ENCODE results near the gene SCEL.
"Not testable (repeated sequence)": the region's sequence is repeated elsewhere in the genome, so short reads cannot be mapped to it uniquely, and the experiment has no call there.

Gene SCEL

DNA sequence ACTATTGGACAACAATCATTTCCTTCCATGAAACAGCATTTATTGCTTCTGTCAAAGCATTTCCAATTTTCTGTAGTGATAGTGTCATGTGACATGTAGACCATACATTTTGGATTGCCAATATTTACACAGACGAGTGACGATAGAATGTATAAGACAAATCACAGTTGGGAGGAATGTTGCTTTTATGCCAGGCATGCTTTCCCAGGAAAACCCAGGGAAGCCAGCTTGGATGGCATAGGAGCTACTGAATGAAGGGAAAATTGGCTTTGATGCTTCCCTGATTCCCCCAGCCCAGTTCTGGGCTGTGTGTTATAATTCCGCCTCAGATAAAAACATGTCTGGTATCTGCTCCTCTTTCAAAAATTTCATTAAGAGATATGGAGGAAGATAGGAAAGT, 22.5 kb downstream of the SCEL start:
- DNase-seq (ENCODE audit: low spot score), result no peak

DNA sequence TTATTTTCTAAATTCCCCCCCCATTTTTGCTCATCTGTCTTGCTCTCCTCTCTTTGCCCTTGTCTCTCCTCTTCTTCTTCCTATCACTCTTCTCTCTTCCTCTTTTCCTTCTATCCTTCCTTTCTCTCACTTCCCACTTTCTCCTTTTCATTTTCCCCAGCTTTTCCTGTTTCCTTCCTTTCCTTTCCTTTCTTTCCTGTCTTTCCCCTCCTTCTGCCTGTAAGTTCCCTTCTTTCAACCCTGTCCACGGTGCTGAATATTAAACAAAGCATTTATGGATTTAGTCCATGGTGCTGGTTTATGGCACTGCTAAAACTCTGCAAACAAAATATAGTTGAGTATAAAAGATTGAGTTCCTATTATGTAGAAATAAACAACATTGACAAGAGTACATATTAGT, 27.6 kb downstream of the SCEL start:
- DNase-seq (ENCODE audit: low spot score), result peak; percentile 6

DNA sequence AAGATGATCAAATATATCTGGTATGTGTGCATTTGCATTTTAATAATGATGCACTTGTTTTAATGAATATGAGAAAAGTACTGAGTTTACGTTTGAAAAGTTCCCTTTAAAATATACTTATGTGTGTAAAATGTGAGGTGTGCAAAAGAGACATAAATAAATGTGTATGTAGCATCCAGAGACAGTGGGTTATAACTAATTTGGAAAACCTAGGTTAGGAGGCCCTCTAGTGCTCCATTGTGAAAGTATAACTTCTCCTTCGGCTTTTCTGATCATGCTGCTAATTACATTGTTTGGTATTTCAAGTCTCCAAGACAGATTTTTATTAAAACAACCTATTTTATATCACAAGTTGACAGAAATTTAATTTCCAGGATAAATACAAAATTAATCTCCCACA, 30.1 kb downstream of the SCEL start:
- peak; percentile 32 for DNase-seq (ENCODE audit: low spot score)

DNA sequence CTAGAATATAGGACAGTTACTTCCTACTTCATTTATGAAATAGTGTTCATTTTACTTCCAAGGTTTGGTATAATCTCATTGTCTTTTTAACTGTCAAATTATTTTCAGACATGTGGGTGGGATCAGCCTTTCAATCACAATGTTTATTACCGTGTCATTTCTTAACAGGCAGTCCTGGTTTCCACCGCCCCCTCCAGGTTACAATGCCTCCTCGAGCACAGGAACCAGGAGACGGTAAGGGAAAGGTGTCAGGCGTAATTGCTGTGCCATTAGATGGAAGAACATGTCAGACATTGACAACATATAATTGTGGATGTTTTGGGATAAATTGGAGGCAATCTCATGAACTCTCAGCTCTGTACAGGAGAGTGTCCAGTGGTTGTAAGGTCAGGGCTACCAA, 36.5 kb downstream of the SCEL start:
- no peak for DNase-seq (ENCODE audit: low spot score)

DNA sequence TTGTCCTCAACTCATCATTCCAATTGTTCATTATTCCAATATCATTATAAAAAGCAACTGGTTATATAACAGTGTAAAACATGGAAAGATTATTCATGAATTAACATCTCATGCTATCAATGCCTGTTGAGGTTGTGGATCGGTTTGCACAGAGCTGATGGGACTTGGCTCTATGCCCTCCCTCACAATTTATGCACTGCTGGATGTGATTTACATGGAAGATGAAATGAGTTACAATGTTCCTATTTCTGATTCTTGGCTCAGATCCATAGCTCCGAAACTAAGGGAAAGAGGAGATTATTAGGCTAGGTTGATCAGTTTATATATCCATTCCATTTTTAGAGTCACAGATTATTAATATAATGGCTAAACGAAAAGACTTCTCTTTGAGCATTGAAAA, 38.6 kb downstream of the SCEL start:
- DNase-seq (ENCODE audit: low spot score), result no peak

DNA sequence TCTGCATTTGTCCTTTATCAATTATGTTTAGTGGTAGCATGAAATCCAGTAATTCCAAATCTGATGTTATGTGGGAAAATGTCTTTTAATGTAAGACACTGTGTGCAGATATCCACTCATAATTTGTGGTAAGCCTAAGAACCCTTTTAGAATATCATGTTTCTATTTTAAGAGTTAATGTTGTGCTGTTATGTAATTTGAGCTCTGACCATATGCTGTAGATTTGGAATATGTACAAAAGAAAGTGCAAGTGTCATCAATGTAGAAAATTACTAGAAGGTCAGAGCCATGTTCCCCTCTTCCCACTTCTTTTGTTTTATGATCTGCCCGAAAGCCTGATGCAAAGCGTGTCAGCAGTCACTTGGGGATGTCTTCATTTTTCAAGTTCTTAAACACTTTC, 44.5 kb downstream of the SCEL start:
- no peak for DNase-seq (ENCODE audit: low spot score)

DNA sequence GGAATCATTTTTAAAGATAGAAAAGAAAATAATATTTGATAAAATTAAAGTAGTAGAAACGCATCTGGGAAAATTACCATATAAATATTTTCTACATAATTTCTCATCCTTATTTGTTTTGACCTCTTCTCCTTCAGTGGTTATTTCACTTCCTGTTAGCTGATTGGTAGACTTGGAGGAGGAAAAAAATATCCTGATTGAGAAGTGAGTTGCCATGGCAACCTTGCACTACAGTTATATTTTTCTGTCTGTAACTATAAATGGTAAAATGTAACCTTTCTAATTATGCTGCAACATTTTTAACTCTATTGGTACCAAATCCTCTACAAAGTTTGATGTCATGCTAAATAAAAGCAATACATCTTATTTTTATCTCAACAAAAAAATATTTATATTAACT, 45.2 kb downstream of the SCEL start:
- DNase-seq (ENCODE audit: low spot score), result no peak

DNA sequence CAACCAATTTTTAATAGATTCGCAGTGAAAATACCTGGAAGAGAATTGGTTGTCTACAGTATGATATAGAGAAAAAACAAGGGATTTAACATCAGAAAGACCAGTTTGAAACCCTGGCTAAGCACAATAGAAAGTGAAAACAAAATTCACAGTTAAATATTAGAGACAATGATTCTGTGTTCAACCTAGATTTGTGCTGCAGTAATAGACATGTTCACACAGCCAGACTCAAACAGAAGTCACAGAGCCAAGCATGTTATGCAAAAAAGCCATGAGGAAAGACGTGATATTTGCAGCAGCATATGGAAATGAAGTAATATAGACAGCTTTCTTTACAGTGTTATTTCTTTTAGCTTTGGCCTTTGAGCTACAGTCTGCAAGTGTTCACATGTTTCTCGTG, 48.1 kb downstream of the SCEL start:
- no peak for DNase-seq (ENCODE audit: low spot score)

DNA sequence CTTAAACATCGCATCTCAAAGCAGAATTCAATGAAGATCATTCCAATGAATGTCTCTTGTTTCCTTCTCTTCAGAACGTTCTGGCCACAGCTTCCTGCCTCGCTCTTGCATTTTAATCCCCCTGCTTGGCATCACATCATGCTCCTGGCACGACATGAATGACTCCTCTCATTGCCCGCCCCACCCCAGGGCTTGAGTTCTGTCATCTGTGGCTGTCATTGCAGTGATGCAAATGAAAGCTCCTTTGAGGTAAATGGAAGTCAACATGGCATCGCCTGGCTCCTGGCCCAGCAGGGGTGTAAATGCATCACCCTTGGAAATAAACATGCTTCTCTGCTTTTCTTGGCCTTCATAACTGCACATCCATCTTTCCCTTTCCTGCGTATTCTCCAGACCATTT, 48.6 kb downstream of the SCEL start:
- no peak for DNase-seq (ENCODE audit: low spot score)

DNA sequence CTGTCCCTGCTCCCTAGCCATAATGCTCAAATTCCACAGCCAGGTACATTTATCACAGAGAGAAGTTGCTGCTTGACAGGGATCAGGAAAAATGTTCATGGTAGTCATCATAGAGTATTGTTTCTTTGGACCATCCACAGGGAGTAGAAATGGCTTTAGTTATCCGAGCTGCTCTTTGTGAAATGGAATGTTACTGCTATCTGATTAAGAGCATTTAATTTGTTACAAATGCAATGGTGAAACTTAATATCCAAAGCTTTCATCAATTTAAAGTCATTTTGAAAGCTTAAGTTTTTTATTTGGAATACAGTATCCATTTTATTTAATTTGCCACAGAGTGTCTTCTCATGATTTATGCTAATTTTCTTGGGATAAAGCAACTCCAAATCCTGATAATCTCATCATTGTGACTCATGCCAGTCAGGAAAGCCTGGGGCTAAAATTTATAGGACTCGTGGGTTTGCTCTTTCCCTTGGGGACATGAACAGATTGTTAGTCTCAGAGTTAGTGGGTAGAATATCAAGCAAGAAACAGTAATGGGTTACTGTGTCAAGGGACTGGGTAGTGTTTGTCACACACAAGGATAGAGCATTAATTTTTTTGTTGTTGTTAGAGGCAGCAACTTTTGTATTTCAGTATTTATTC, 59.8 kb downstream of the SCEL start:
- no peak for DNase-seq (ENCODE audit: low spot score)

DNA sequence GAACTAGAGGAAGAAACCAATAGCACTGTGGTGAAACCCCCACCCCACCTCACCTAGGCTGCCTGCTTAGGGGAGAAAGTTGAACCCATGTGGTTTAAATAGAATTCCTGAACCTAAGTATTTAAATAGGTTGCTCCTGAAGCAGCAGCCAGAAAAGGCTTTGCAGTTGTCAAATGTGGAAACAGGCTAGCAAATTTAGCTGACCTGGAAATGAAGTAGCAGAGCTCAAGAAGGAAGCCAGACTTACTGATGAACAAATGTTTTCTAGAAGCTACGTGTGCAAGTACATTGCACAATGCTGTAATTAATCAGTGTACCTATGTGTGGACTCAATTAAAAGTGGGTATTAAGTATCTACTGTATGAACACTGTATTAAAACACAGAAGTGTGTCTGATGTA, 61.3 kb downstream of the SCEL start:
- DNase-seq (ENCODE audit: low spot score), result no peak

DNA sequence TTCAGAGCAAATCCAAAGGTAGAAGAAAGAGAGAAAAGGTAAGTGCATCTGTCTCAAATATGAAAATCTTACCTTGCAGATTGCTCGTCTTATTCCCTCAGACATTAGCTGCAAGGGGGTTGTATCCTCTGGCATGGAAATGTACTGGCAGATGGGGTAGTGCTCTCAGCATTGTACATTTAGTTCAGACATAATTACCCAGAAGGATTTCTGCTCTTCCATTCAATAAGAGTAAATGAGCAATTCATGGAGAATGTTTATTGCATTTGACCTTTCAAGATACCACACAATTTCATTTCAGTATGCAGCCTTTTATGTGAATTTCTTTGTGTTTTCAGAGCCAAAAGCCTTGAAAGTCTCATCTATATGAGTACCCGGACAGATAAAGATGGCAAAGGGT, 63.8 kb downstream of the SCEL start:
- DNase-seq (ENCODE audit: low spot score), result no peak

DNA sequence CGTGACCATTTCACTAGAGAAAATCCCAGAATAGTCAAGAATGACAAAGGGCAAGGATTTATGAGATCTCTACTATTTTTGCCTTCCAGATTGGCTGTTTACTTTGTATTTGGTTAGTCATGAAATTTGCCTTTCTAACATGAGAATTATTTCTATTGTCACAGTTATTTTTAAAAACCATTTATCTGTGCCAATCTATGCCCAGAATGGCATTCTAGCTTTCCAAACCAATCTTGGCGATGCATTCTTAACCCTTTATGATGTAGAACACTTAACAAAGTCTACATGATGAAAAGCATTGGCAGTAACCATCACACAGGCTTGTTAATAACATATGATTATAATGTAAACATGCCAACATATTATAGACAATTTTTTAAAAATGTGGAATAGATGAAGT, 65.2 kb downstream of the SCEL start:
- DNase-seq (ENCODE audit: low spot score), result no peak

DNA sequence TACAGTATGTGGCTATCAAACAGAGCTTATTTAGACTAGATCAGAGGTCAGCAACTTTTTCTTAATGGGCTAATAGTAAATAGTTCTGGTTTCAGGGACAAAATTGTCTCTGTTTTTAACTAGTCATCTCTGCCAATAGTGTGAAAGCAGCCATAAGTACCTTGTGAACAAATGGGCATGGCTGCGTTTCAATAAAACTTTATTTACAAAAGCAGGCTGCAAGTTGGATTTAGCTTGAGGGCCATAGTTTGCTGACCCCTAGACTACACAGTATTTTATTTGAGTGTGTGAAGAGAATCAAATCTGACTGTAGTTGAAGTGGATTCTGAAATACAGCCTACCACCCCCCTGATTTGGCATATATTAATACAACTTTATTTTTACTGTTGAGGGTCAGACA, 75.6 kb downstream of the SCEL start:
- no peak for DNase-seq (ENCODE audit: low spot score)

DNA sequence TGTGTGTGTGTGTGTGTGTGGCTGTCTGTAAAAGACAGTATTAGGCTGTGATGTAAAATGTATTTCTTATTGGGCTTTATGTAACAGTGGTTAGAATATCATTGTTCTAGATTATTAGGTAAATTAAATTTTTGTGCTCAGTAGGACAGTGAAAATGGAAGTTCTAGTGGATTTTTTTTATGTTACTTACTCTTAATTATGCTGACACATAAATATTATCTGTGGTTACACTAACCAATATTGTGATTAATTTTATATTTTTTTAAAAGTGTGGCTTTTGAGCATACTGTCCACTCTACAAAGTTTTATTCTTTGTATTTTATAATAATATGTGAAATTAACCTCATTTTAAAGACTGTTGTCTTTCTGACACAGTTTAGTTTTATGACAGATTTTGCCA, 80.5 kb downstream of the SCEL start:
- DNase-seq (ENCODE audit: low spot score), result no peak

DNA sequence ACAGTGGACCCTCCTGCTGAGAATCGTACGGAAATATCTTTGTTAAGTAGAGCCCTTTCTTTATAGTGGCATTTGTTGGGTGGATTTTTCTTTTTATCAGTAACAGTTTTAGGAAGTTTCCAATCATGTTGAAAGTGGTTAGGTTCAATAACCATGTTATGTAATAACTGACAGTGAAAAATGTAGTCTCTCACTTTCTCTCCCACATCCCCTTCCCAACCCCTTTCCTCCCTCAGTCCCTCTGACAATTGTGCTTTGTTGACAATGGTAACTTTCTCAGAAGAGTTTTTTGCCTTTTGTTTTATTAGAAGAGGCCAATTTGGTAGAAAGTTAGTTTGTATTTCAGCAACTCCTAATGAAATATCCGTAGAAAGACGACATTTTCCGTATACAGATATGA, 84.1 kb downstream of the SCEL start:
- no peak for DNase-seq (ENCODE audit: low spot score)

DNA sequence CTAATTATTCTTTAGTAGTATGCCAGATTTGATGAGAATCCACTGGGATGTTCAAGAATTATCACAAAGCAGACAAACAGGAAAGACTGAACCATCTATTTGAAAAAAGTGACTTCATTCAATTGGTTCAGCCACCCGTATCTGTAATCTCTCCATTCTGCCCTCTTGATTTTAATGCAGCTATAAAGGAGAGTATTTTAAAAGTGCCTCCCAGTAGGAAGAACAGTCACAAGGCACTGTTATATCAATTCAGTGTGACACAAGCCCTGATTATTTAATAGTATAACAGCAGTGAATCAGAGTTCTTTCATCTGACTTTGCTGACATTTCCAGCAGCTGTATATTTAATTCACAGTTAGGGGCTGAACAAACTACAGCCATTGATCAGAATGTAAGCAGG, 84.6 kb downstream of the SCEL start:
- DNase-seq (ENCODE audit: low spot score), result no peak

DNA sequence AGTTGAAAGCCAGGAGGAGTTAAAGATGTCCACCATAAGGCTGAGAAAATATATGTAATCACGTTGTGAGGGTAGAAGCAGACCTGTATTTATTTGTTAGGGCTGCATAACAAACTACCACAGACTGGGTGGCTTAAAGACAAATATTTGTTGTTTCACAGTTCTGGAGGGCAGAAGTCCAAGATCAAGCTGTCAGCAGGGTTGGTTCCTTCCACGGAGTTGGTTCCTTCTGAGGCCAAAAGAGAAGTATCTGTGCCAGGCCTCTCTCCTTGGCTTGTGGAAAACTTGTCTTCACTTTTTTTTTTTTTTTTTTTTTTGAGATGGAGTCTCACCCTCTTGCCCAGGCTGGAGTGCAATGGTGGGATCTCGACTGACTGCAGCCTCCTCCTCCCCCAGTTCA, 88.3 kb downstream of the SCEL start:
- DNase-seq (ENCODE audit: low spot score), result no peak

DNA sequence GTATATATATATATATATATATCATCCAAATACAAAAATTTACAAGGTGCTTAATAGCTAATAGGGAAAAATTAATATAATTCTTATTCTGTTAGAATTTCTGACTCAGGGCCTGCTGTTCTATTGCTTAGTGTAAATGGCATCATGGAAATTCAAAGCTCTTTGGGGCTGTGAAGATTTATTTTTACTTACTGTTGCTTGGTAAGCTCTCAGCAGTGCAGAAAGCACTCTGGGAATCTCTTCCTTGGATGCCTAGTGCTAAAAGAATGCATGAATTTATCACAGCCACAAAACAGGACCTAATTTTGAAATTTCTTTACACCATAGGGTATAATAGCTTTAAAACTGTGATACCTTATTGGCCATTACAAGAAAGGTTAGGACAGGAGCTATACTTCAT, 92.7 kb downstream of the SCEL start:
- no peak for DNase-seq (ENCODE audit: low spot score)

DNA sequence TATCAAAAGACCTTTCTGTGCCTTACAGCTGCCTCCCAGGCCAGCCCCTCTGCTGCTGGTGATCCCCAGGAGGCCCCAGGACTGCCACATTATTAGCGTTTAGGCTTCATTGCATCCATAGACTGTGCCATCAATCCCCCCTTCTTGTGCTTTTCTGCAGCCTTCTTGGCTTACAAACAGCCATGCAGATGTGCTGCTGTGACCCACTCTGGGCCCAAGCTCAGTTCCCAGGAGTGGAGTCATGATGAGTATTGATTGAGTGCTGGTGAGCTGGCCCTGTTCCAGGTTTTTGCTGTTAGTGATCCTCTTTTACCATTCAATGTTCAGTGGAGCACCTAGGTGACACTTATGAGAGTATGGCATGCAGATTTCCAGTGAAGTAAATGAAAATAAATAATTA, 102.1 kb downstream of the SCEL start:
- DNase-seq (ENCODE audit: low spot score), result no peak

DNA sequence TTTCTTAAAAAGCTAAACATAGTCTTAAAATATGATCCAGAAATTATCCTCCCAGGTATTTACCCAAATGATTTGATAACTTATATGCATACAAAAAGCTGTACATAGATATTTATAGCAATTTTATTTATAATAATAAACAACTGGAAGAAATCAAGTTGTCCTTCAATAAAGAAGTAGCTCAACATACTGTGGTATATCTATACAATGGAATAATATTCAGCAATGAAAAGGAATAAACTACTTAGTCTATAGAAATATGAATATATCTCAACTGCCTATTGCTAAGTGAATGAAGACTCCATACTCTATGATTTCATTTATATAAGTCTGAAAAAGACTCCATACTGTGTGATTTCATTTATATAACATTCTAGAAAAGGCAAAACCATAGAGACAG, 114.9 kb downstream of the SCEL start:
- DNase-seq (ENCODE audit: low spot score), result no peak

DNA sequence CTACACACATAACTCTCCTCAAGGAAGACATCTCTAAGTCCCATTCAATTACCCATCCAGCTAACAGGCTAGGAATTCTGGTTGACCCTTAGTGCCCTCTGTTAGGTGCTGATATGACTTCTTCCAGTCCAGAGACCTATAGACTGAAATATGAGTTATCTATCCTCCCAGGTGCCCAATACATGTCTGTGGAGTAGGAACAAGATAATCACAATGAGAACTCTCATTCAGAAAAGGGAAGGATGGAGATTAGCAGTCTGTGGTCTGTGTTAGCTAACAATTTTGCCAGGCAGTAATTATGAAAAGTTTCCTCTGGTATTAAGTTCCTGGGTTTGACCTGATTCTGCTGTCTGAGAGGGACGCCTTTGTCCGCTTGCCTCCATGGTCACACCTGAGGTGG, 117.8 kb downstream of the SCEL start:
- DNase-seq (ENCODE audit: low spot score), result no peak

DNA sequence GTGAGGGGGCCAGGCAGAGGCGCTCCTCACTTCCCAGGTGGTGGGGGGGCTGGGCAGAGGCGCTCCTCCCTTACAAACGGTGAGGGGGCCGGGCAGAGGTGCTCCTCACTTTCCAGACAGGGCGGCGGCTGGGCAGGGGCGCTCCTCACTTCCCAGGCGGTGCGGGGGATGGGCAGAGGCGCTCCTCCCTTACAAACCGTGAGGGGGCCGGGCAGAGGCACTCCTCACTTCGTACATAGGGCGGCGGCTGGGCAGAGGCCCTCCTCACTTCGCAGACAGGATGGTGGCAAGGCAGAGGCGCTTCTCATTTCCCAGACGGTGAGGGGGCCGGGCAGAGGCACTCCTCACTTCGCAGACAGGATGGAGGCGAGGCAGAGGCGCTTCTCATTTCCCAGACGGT, 124.5 kb downstream of the SCEL start:
- DNase-seq (ENCODE audit: low spot score), result not testable (repeated sequence)

DNA sequence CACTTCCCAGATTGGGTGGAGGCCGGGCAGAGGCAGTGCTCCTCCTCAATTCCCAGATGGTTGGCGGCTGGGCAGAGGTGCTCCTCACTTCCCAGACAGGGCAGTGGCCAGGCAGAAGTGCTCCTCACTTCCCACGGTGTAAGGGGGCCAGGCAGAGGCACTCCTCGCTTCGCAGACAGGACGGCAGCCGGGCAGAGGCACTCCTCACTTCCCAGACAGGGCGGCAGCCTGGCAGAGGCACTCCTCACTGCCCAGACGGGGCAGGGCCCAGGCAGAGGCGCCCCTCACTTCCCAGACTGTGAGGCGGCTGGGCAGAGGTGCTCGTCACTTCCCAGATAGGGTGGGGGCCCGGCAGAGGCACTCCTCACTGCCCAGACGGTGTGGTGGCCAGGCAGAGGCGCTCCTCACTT, 125.3 kb downstream of the SCEL start:
- DNase-seq (ENCODE audit: low spot score), result no peak

DNA sequence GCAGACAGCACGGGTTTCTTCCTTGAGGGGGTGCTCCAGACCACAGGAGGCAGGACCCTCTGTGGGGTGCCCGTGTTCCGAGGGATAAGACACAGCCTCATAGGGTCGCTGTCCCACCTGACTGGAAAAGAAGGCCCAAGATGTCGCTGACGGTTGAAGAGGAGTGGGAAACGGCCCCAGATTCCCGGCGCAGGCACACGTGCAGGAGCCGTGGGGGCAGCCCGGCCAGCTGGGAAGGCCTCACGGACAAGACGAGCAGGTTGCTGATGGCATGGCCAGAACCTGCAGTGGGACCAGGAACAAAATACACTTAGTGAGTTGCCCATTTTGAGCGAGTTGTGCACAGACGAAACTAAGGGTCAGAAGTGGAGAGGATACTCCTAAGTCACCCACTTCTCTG, 126.8 kb downstream of the SCEL start:
- not testable (repeated sequence) for DNase-seq (ENCODE audit: low spot score)

Data from GM03348 (cell line).